OCI-M1 (cell line): Measurements from ENCODE around the gene TBC1D1.

ENCODE experiments used
- DNase-seq: peaks from one replicate; lab custom pipeline; 2025; lab: John Stamatoyannopoulos, UW

The TBC1D1 gene

GRCh38 chr4:38082424-38083385 is 191.8 kb downstream of the TBC1D1 start:
- DNase-seq: no peak

GRCh38 chr4:38084877-38085711 is 194.2 kb downstream of the TBC1D1 start:
- no peak for DNase-seq

GRCh38 chr4:38085751-38086150 is 194.9 kb downstream of the TBC1D1 start:
- no peak for DNase-seq

DNA sequence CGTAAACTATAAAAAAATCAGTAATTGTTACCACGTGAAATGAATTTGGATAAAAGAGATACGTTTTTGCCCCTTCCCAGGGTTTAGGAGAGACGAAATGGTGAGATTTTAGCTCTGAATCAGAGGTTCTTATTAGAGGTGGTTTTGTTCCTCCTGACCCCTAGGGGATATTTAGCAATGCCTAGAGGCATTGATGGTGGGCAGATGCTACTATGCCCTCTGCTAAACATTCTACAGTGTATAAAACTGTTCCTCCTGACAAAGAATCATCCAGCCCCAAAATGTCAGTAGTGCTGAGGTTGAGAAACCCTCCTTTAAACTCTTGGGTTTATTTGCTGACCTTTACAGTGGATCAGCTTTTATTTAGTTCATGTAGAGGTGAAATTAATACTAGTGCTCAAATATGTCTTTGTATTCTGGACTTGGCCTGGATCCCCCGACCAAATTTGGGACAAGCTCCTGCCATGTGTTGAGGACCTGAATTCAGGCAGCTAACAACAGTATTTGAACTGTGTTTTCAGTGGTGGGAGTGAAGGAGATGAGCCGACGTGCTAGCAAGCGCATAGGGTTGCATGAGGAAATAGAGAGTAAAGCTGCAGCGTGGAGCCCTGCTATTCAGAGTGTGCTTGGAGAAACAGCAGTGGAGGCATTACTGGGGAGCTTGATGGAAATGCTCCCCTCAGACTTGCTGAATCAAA is 195.4 kb downstream of the TBC1D1 start:
- DNase-seq: no peak

GRCh38 chr4:38086849-38087226 is 196.0 kb downstream of the TBC1D1 start:
- DNase-seq: no peak

- no peak for DNase-seq
Observed at GRCh38 chr4:38088321-38088720, 197.4 kb downstream of the TBC1D1 start.

- no peak for DNase-seq
Observed at GRCh38 chr4:38089961-38090360, 199.1 kb downstream of the TBC1D1 start.

DNA sequence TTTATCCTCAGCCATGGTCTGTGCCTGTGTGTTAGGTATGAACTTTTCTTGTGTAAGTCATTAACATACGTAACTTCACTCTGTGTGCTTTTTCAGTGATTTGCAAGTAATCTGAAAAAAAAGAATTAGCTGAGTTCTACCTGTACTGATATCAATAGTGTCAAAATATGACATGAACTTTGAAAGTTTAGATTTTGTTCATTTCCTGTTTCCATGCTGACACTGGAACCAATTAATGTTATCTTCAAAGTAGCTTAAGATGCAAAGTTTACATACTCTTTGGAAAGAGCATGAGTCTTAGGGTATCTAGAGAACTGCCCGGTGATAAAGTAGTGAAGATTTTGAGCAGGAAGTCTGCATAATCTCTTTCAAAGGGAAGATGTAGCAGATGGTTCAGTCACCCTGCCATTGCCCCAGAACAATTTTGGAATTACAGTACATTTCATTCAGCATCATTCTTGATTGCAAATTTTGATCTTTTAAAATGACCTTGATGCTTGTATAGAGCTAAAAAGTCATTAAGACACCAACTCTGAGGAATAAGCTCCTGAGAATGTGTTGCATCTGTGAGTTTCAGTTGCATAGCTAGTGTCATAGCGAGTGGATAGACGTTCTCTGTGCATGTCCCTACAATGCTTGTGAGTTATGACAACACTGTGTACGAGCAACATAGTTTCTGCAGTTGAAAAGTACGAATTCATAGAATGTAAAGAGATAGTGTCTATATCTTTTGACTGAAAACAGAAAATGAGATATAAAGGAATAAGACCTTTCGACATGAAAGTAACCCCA is 199.8 kb downstream of the TBC1D1 start:
- no peak for DNase-seq

- no peak for DNase-seq
Observed at GRCh38 chr4:38091636-38092035, 200.8 kb downstream of the TBC1D1 start.

DNA sequence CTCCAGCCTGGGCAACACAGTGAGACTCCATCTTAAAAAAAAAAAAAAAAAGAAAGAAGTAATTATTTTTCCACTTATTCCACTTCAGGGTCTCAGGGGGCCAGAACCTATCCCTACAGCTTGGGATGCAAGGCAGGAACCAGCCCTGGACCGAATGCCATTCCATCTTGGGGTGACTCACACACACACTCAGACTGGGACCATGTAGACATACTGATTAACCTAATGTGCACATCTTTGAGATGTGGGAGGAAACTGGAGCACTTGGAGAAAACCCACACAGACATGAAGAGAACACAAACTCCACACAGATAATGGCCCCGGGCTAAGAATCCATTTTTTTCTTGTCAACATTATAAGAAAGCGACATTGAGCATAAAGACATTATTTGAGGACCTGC is 201.8 kb downstream of the TBC1D1 start:
- no peak for DNase-seq

GRCh38 chr4:38094419-38094818 is 203.5 kb downstream of the TBC1D1 start:
- DNase-seq: peak; percentile 89

DNA sequence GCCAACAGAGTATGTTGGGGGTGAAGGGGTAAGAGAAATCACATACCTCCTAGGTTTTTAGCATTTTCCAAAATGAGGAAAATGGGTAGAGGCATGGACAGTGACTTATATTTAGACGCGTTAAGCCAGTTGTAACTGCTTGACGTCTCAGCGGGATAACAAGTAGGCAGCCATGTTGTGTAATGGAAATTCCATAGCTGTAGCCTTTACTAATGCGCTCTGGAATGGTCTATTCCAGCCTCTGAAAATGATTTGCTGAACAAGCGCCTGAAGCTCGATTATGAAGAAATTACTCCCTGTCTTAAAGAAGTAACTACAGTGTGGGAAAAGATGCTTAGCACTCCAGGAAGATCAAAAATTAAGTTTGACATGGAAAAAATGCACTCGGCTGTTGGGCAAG is 204.8 kb downstream of the TBC1D1 start:
- no peak for DNase-seq

DNA sequence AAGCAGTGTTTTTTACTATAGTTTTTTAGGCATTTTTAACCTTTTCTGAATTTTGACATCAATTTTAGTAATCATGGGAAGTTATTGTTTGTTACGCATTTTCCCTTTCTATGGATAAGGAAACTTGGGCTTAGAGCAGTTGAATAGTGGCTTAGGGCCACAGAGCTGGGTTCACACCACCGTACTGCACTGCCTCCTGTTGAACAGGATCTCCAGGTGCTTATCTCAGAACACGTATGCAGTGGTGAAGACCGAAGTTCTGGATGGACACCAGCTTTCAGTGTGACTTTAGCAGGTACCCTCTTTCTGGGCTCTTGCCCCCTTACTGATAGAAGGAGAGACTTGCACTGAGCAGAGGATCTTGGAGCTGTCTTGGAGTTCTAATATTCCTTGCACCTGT is 206.9 kb downstream of the TBC1D1 start:
- DNase-seq: no peak

- DNase-seq: no peak
Observed at GRCh38 chr4:38099020-38099600, 208.2 kb downstream of the TBC1D1 start.

DNA sequence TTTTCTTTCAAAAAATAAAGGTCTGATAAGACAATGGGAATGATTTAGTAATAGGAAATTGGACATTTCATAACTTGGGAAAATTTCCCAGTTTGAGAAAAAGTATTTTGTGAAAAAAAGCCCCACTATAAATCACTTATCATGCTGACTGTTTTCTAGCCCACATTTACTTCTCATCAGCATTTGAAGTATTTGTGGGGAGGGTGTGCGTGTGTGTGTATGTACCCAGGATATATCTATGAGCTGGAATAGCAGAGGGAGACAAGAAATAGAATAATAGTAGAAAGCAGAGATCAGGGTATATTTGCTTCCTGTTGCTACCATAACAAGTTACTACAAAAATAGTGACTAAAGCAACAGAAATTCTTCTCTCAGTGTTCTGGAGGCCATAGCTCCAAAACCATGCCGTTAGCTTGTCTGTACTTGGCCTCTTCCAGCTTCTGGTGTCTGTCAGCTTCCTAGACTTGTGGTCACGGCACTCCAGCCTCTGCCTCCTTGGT is 209.1 kb downstream of the TBC1D1 start:
- no peak for DNase-seq

DNA sequence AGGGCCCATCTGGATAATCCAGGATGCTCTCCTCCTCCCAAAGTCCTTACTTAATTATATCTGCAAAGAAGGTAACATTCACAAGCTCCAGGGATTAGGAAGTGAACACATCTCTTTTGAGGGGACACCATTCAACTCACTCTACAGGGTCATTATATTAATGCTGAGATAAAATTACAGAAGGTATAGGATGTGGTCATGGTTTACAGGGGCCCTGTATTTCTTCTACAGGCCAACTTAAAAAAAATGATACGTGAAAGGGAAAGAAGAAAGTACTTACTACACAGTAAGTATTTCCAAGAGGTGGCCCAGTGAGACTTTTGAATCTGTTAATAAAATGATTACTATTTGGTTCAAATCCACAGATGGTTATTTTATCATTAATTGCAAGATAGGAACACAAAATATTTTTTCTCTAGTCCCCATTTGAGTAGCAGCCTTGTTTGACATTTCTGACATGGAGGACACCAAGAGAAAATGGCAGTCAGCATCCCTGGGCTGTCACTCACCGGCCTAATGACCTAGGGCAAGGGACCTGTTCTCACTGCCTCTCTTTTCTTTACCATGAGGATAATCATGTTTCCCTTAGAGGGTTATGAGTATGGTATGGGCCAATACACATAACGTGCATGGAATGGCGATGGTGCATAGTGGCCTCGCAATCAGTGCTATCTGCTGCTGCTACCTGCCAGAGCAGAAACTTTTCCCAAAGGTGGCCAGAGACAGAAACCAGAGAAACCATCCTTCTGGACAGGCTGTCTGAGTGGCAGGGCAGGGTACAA is 209.8 kb downstream of the TBC1D1 start:
- DNase-seq: no peak

GRCh38 chr4:38101563-38101962 is 210.7 kb downstream of the TBC1D1 start:
- no peak for DNase-seq

- DNase-seq: no peak
Observed at GRCh38 chr4:38102957-38103588, 212.2 kb downstream of the TBC1D1 start.

DNA sequence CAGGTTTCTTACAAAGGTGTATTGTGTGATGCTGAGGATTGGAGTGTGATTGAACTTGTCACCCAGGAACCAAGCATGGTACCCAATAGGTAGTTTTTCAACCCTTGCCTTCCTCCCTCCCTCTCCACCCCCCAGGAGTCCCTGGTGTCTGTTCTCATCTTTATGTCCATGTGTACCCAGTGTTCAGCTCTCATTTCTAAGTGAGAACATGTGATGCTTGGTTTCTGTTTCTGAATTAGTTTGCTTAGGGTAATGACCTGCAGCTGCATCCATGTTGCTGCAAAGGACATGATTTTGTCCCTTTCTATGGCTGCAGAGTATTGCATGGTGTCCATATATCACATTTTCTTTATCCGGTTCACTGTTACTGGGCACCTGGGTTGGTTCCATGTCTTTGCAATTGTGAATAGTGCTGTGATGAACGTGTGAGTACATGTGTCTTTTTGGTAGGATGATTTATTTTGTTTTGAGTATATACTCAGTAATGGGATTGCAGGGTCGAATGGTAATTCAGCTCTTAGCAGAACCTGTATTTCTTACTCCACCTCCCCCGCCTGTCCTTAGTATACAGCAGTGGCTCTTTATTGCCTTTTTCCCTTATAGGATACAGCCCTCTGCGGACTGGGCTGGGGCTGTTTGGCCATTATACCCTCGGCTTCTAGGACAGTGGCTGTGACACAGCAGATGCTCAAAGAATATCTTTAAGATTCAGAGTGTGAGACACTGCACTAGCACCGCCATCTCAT is 214.8 kb downstream of the TBC1D1 start:
- DNase-seq: no peak
